H1 (cell line): ENCODE data around the gene PDZRN3. TPM values are rescaled to one million over a fixed set of nuclear protein-coding genes. Genes with fewer than 3 reads are reported as not detected.

Experiments used
- SIN3A ChIP-seq, 2 experiments: IDR thresholded peaks in 1 of 2; conservative IDR thresholded peaks in 1 of 2; 2 replicates each; pipeline ENCODE4 v1.6.1; 2011 to 2012; ENCODE audit warnings: low read length in 2 of 2, improper control_type of control experiment in 1 of 2, low read depth in 1 of 2, mild to moderate bottlenecking in 1 of 2
- TEAD4 ChIP-seq: IDR thresholded peaks from 2 replicates; pipeline ENCODE4 v1.6.1; 2012; ENCODE audit warnings: low read depth, low read length, inconsistent platforms, mixed read lengths
- polyA plus RNA-seq, 7 experiments: library from polyadenylated mRNA; depleted of rRNA in 3 of 7; stranded (reverse) in 5 of 7; unstranded in 2 of 7; fragments of >200 nt in 5 of 7; fragments of 200-250 nt in 2 of 7; gene quantifications; 1 replicate in 5 of 7; 2 replicates in 1 of 7; 4 replicates in 1 of 7; pipeline versions ENCODE4 v1.2.1 to v1.2.3, GENCODE V29; 2011 to 2013; ENCODE audit warnings: missing spikeins in 2 of 7, mixed read lengths in 2 of 7
- total RNA-seq: library from RNA; stranded (reverse); fragmentation: NEBNext Ultra II Directional; extraction: Animal tissue kit (Norgen Biotek cat#: 25700); gene quantifications from 2 replicates; pipeline ENCODE4 v1.2.1, GENCODE V29; 2021

The PDZRN3 gene
- total and polyA plus RNA-seq, 2 of the 8 experiments (the other 6 are each of a cell fraction or from before 2014, with no cell fraction given) = 4.2 to 20.5 TPM

DNA sequence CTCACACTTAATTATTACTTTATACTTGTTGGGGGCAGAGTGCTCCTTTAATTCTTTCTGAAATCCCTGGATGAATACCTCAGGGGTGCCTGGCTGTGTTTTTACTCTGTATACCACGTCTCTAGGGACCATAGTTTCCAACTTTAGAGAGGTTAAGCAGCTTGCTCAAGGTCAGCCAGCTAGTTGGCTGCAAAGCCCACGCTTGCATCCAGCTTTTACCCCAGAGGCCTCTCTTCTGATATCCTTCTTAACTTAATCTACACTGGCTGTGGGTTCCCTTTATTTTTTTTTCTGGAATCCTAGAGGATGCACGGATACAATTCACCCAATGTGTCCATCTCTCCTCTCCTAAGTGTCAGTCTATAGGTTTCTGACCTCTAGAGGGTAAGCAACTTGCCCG is 1.4 kb downstream of the PDZRN3 start (continued):
- no peak for TF ChIP-seq SIN3A (conservative IDR thresholded peaks at IDR 0.05 in 1 of 2, IDR thresholded peaks at IDR 0.05 in 1 of 2; ENCODE audit: low read depth in 1 of 2, low read length in 2 of 2)
- no peak for TF ChIP-seq TEAD4
